Panc1 (cell line): ENCODE measurements around the gene AMOTL1. TPM values are rescaled to one million over a fixed set of nuclear protein-coding genes. Genes with fewer than 3 reads are reported as not detected.
A peak's percentile ranks its signal among the peaks of the same experiment; 100 is the strongest.

Experiments used
- ATAC-seq: fragments of 200-7000 bp; cut with Tn5 transposase; 2 replicates; pipeline ENCODE4 v1.9.1; 2020; ENCODE audit warnings: mild to moderate bottlenecking, moderate library complexity
- Bru-seq: library from RNA; stranded (reverse); fragments of 400-500 nt; gene quantifications from one replicate; lab custom pipeline; 2021; lab: Mats Ljungman, UMichigan
- BruChase-seq, 2 experiments: library from RNA; stranded (reverse); fragments of 400-500 nt; gene quantifications; one replicate each; lab custom pipeline; 2021; lab: Mats Ljungman, UMichigan
- BruUV-seq: library from RNA; stranded (reverse); fragments of 400-500 nt; replicated peaks from 2 replicates; lab custom pipeline; 2021; lab: Mats Ljungman, UMichigan
- CTCF ChIA-PET: fragments of 300-600 bp; sonication (Branson Sonifier 250); formaldehyde crosslinking; loops from one replicate; lab custom pipeline; 2022; ENCODE audit warnings: antibody characterized with exemption; lab: Charles Lee
- POLR2A ChIA-PET: fragments of 300-600 bp; sonication (Branson Sonifier 250); formaldehyde crosslinking; loops from one replicate; lab custom pipeline; 2022; ENCODE audit warnings: antibody characterized with exemption; lab: Charles Lee
- DNase-seq: peaks from one replicate; pipeline ENCODE4 v3.0.0-alpha.2; 2010; ENCODE audit warnings: low read depth, low spot score
- H3K27ac ChIP-seq: 2 replicates; pipeline ENCODE4 v1.5.1; 2011; ENCODE audit warnings: mild to moderate bottlenecking, low read length, inconsistent platforms
- H3K27me3 ChIP-seq: fragments of 200-500 bp; sonication (Bioruptor generic); 2 replicates; pipeline ENCODE4 v1.6.0; 2014; ENCODE audit warnings: low read length, inconsistent platforms; ENCODE audit not compliant: control insufficient read depth, insufficient read depth
- H3K36me3 ChIP-seq: fragments of 200-500 bp; sonication (Bioruptor generic); 2 replicates; pipeline ENCODE4 v1.5.1; 2014; ENCODE audit warnings: inconsistent platforms, mild to moderate bottlenecking, low read length, moderate library complexity; ENCODE audit not compliant: control insufficient read depth, insufficient read depth
- H3K4me1 ChIP-seq: 2 replicates; pipeline ENCODE4 v1.5.1; 2011; ENCODE audit warnings: inconsistent platforms, mild to moderate bottlenecking, low read length, moderate library complexity; ENCODE audit not compliant: control insufficient read depth, insufficient read depth
- H3K4me3 ChIP-seq, 2 experiments: 2 replicates each; pipeline ENCODE4 v1.5.1; 2011 to 2012; ENCODE audit warnings: low read depth in 2 of 2, low read length in 2 of 2, mild to moderate bottlenecking in 2 of 2, inconsistent platforms in 1 of 2, moderate library complexity in 1 of 2
- H3K9me3 ChIP-seq: fragments of 200-500 bp; sonication (Bioruptor generic); 2 replicates; pipeline ENCODE4 v1.5.1; 2014; ENCODE audit warnings: low read depth, mild to moderate bottlenecking, inconsistent platforms, low read length, moderate library complexity; ENCODE audit not compliant: control insufficient read depth, insufficient read depth
- POLR2AphosphoS5 ChIP-seq: IDR thresholded peaks from 2 replicates; pipeline ENCODE4 v1.6.1; 2012; ENCODE audit warnings: mild to moderate bottlenecking, low read depth, low read length, moderate library complexity
- TCF7L2 ChIP-seq: IDR thresholded peaks from 2 replicates; pipeline ENCODE4 v1.6.1; 2011; ENCODE audit warnings: mild to moderate bottlenecking, low read depth, low read length, inconsistent platforms
- in situ Hi-C: cut with HindIII; loops from 2 replicates; pipeline ENCODE4 v1.10.0; 2016; ENCODE audit warnings: low sequenced_read_pairs, low pct_unique_long_range_greater_than_20kb
- intact Hi-C: fragments of 100-400 bp; cut with micrococcal nuclease; formaldehyde crosslinking; loops from one replicate; pipeline ENCODE4 v1.10.0; 2022; ENCODE audit not compliant: unreplicated experiment
- long read RNA-seq: library from polyadenylated mRNA; unstranded; transcript quantifications from one replicate; pipeline ENCODE4 v2.0.0, GENCODE V29; 2021; ENCODE audit not compliant: unreplicated experiment
- polyA plus RNA-seq: library from polyadenylated mRNA; unstranded; fragments of >200 nt; gene quantifications from one replicate; pipeline ENCODE4 v1.2.1, GENCODE V29; 2012; ENCODE audit warnings: missing spikeins; ENCODE audit not compliant: insufficient read length
- total RNA-seq: library from RNA; stranded (reverse); gene quantifications from one replicate; pipeline ENCODE4 v1.2.1, GENCODE V29; 2021; ENCODE audit not compliant: unreplicated experiment
- TF ChIP-seq, protein P1 (sequence below): fragments of 450-650 bp; IDR thresholded peaks from 2 replicates; pipeline ENCODE4 v1.5.1; 2017; ENCODE audit warnings: mild to moderate bottlenecking
- TF ChIP-seq, protein P2 (sequence below), 2 experiments: IDR thresholded peaks; 2 replicates each; pipeline ENCODE4 v1.6.1; 2011 to 2012; ENCODE audit warnings: low read depth in 2 of 2, control low read depth in 1 of 2, low read length in 1 of 2, mild to moderate bottlenecking in 1 of 2, moderate library complexity in 1 of 2; ENCODE audit not compliant: insufficient read depth in 1 of 2

Gene AMOTL1, protein sequence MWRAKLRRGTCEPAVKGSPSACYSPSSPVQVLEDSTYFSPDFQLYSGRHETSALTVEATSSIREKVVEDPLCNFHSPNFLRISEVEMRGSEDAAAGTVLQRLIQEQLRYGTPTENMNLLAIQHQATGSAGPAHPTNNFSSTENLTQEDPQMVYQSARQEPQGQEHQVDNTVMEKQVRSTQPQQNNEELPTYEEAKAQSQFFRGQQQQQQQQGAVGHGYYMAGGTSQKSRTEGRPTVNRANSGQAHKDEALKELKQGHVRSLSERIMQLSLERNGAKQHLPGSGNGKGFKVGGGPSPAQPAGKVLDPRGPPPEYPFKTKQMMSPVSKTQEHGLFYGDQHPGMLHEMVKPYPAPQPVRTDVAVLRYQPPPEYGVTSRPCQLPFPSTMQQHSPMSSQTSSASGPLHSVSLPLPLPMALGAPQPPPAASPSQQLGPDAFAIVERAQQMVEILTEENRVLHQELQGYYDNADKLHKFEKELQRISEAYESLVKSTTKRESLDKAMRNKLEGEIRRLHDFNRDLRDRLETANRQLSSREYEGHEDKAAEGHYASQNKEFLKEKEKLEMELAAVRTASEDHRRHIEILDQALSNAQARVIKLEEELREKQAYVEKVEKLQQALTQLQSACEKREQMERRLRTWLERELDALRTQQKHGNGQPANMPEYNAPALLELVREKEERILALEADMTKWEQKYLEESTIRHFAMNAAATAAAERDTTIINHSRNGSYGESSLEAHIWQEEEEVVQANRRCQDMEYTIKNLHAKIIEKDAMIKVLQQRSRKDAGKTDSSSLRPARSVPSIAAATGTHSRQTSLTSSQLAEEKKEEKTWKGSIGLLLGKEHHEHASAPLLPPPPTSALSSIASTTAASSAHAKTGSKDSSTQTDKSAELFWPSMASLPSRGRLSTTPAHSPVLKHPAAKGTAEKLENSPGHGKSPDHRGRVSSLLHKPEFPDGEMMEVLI
- total RNA-seq (16.0 TPM), Bru-seq, nascent RNA (percentile 67 among the genes with signal in this experiment), BruChase-seq, experiment 1, labeled RNA remaining after a 2-hour chase (percentile 60 among the genes with signal in this experiment), BruChase-seq, experiment 2, labeled RNA remaining after a 6-hour chase (percentile 67 among the genes with signal in this experiment)
- polyA plus RNA-seq, result 9.2 TPM
- long read RNA-seq, full-length matches to known transcripts, result 5 of 26 reads
- long read RNA-seq, partial matches to known transcripts, result 5 of 26 reads
- long read RNA-seq, other reads (novel, unspliced or antisense), result 16 of 26 reads

DNA sequence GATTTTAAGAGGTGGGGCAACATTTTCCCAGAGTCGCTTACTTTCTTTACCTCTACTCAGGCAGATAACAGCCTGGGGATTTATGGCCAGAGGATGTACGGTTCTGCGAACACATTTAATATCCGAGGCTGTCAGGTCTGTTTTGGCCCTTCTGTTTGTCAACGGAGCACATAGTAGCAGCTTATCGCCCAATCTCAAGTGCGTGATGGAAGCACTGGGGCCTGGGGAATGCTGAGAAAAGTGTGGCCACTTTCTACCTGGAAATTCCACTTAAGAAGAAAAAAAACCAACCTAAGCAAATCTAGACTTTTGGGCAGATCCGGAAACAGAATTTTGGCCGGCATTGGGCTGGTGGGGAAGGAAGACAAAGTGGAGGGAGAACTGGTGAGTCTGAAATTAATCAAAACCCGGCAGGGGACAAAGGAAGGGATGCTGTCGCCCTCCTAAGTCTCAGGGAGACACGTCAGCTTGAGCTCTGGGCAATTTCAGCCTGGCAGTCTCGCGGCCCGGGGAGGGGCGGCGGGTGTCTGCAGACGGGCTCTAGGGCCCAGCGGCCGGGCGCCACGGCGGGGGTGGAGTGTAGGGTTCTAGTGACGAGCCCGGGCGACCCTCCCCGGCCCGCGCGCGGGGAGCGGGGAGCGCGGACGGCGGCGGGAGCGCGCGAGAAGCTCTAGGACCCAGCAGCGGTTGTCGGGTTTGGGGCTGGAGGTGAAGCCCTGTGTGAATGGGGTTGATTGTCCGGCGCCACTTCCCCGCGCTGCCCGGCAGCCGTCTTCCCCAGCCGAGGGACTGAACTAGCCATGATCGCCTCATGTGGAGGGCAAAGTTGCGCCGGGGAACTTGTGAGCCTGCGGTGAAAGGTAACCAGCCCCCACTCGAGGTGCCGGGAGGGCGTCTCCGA lies at the start of gene AMOTL1:
Gene AMOTL1 (plus strand): TSS at position 656 of the 901 bp plus-strand sequence. CDS start 156 bp downstream, at position 812.
- Histone ChIP-seq H3K4me1 (peaks cover 28% of the 10 kb centered on the region), H3K36me3 (peaks cover 6% of the 10 kb centered on the region; the same call in 1 of the 2 replicates), H3K27ac (peak within 1 kb of the TSS; percentile 62), H3K27me3 (peaks cover 30% of the 10 kb centered on the region), H3K9me3 (no peaks in the 10 kb centered on the region), H3K4me3 (peak within 1 kb of the TSS; percentile 67 to 70)
- intact Hi-C loops (loop anchor here (5.0 kb wide), 1 partner anchor 146 kb away; no protein-coding TSS in a partner anchor), in situ Hi-C loops (no loop called here)
- no TSS peak for BruUV-seq
- TF ChIP-seq POLR2AphosphoS5 (no peak), TCF7L2 (peak; percentile 41; the same call in 1 of the 2 replicates)
- ChIA-PET POLR2A (no interaction called here), CTCF (interaction anchor here (0.6 to 1.2 kb wide), 2 partner anchors 27 to 145 kb away, joined by 3 read pairs; no protein-coding TSS in a partner anchor)
- peak; percentile 90 for ATAC-seq
- DNase-seq, result no peak

DNA sequence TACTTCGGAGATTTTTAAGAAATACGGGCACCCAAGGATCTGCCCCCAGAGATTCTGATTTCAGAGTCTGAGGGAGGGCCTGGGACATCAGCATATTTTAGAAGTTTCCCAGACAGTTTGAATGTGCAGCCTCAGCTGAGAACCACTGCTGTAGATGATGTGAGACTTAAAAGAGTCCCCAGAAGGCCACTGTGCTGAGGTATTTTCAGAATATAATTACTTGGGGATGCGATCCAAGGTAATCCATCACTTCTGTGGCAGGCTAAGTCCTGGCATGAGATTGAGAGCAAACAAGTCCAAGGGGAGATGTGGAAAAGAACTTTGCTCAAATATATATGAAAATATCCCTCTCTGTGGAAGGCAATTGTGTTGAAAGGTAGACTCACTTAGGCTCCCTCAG lies 48.3 kb upstream of the AMOTL1 start:
- ChIA-PET CTCF (interaction anchor here (0.5 kb wide), 1 partner anchor 173 kb away, joined by 4 read pairs; no protein-coding TSS in a partner anchor), POLR2A (no interaction called here)
- peaks cover 4% of the 10 kb centered on the region; the same call in 1 of the 2 replicates for H3K27me3 ChIP-seq

More for the DNA sequence above, 48.3 kb upstream of the AMOTL1 start:
- H3K36me3 ChIP-seq, result no peaks in the 10 kb centered on the region
- H3K4me3 ChIP-seq, result no peak overlapping the region
- intact Hi-C loops (no loop called here), in situ Hi-C loops (no loop called here)
- ATAC-seq (no peak), DNase-seq (no peak)
- TF ChIP-seq TCF7L2 (no peak), POLR2AphosphoS5 (no peak)
- TF ChIP-seq, protein P1, sequence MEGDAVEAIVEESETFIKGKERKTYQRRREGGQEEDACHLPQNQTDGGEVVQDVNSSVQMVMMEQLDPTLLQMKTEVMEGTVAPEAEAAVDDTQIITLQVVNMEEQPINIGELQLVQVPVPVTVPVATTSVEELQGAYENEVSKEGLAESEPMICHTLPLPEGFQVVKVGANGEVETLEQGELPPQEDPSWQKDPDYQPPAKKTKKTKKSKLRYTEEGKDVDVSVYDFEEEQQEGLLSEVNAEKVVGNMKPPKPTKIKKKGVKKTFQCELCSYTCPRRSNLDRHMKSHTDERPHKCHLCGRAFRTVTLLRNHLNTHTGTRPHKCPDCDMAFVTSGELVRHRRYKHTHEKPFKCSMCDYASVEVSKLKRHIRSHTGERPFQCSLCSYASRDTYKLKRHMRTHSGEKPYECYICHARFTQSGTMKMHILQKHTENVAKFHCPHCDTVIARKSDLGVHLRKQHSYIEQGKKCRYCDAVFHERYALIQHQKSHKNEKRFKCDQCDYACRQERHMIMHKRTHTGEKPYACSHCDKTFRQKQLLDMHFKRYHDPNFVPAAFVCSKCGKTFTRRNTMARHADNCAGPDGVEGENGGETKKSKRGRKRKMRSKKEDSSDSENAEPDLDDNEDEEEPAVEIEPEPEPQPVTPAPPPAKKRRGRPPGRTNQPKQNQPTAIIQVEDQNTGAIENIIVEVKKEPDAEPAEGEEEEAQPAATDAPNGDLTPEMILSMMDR, result no peak
- TF ChIP-seq, protein P2, sequence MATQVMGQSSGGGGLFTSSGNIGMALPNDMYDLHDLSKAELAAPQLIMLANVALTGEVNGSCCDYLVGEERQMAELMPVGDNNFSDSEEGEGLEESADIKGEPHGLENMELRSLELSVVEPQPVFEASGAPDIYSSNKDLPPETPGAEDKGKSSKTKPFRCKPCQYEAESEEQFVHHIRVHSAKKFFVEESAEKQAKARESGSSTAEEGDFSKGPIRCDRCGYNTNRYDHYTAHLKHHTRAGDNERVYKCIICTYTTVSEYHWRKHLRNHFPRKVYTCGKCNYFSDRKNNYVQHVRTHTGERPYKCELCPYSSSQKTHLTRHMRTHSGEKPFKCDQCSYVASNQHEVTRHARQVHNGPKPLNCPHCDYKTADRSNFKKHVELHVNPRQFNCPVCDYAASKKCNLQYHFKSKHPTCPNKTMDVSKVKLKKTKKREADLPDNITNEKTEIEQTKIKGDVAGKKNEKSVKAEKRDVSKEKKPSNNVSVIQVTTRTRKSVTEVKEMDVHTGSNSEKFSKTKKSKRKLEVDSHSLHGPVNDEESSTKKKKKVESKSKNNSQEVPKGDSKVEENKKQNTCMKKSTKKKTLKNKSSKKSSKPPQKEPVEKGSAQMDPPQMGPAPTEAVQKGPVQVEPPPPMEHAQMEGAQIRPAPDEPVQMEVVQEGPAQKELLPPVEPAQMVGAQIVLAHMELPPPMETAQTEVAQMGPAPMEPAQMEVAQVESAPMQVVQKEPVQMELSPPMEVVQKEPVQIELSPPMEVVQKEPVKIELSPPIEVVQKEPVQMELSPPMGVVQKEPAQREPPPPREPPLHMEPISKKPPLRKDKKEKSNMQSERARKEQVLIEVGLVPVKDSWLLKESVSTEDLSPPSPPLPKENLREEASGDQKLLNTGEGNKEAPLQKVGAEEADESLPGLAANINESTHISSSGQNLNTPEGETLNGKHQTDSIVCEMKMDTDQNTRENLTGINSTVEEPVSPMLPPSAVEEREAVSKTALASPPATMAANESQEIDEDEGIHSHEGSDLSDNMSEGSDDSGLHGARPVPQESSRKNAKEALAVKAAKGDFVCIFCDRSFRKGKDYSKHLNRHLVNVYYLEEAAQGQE (IDR thresholded peaks at IDR 0.05; ENCODE audit: insufficient read depth in 1 of 2, low read depth in 2 of 2, low read length in 1 of 2), result no peak
- BruUV-seq, result no TSS peak
- H3K4me1 ChIP-seq, result no peaks in the 10 kb centered on the region
- H3K9me3 ChIP-seq, result no peaks in the 10 kb centered on the region; the same call in 1 of the 2 replicates
- H3K27ac ChIP-seq, result no peak overlapping the region
